Uterus (tissue), 4 donors: ENCODE data around the gene S100A11. TPM values are rescaled to one million over a fixed set of nuclear protein-coding genes. Genes with fewer than 3 reads are reported as not detected.
"Not testable (repeated sequence)": the region's sequence is repeated elsewhere in the genome, so short reads cannot be mapped to it uniquely, and the experiment has no call there.

Experiments used
- DNase-seq, 2 donors: peaks; one replicate each; pipeline ENCODE4 v3.0.0-alpha.2; 2019 to 2020
- H3K27ac ChIP-seq, 2 donors: fragments of 200-600 bp; sonication (generic); 1 replicate in 1 of 2; 2 replicates in 1 of 2; pipeline ENCODE4 v1.5.1; 2016 to 2018
- H3K27me3 ChIP-seq, 2 donors: fragments of 200-600 bp; sonication (generic); one replicate each; pipeline ENCODE4 v1.5.1; 2018 to 2019; ENCODE audit warnings: control low read depth in 1 of 2
- H3K36me3 ChIP-seq, 2 donors: fragments of 200-600 bp; sonication (generic); one replicate each; pipeline ENCODE4 v1.5.1; 2019; ENCODE audit warnings: control low read depth in 1 of 2
- H3K4me1 ChIP-seq, 2 donors: fragments of 200-600 bp; sonication (generic); one replicate each; pipeline ENCODE4 v1.5.1; 2018 to 2019; ENCODE audit warnings: control low read depth in 1 of 2
- H3K4me3 ChIP-seq, 2 donors: fragments of 200-600 bp; sonication (generic); 1 replicate in 1 of 2; 2 replicates in 1 of 2; pipeline ENCODE4 v1.5.1; 2018 to 2019; ENCODE audit warnings: mild to moderate bottlenecking in 1 of 2
- H3K9me3 ChIP-seq, 2 donors: fragments of 200-600 bp; sonication (generic); one replicate each; pipeline ENCODE4 v1.5.1; 2019; ENCODE audit warnings: control low read depth in 1 of 2
- CTCF ChIP-seq, 4 experiments: fragments of 200-600 bp in 2 of 4; fragments of 450-650 bp in 2 of 4; sonication (generic) in 2 of 4; IDR thresholded peaks; one replicate each; pipeline ENCODE4 v1.5.1; 2016 to 2019; ENCODE audit warnings: antibody characterized with exemption in 4 of 4, mild to moderate bottlenecking in 2 of 4, moderate library complexity in 1 of 4
- POLR2A ChIP-seq, 2 donors: fragments of 450-650 bp; IDR thresholded peaks; one replicate each; pipeline ENCODE4 v1.6.1; 2016; ENCODE audit warnings: antibody characterized with exemption in 2 of 2, mild to moderate bottlenecking in 1 of 2, moderate library complexity in 1 of 2
- intact Hi-C: fragments of 100-400 bp; cut with DNase I; formaldehyde crosslinking; loops from one replicate; pipeline ENCODE4 v1.15.1; 2023; ENCODE audit warnings: low total_unique reads
- total RNA-seq, 4 donors: library from RNA; depleted of rRNA in 3 of 4; stranded (reverse); fragments of >200 nt in 3 of 4; gene quantifications; one replicate each; pipeline versions ENCODE4 v1.1.0 to v1.2.4, GENCODE V29; 2014 to 2023
- donor health status: DM: yes; HTN: yes; CAD: no.

The S100A11 gene
- 100 to 1,000 TPM in 3 of 4 donors, 10 to 100 TPM in 1; 14.9 to 321 (median 146) TPM for total RNA-seq

- Histone ChIP-seq H3K9me3 (no peaks in the 10 kb centered on the region), H3K27ac (peak within 1 kb of the TSS; percentile 90 to 91), H3K27me3 (no peaks in the 10 kb centered on the region), H3K36me3 (no peaks in the 10 kb centered on the region), H3K4me3 (peak within 1 kb of the TSS; percentile 50 to 63), H3K4me1 (peaks cover 0 to 5% of the 10 kb centered on the region in 2 donors)
- peak; percentile 88 to 91 for DNase-seq
- peak; percentile 85 to 93 for TF ChIP-seq POLR2A (IDR thresholded peaks at IDR 0.05)
- TF ChIP-seq CTCF (IDR thresholded peaks at IDR 0.05) = peak in 2 of 4 experiments; percentile 2 to 7
- intact Hi-C loops = no loop called here
Measured at GRCh38 chr1:152036267-152037216, at the start of gene S100A11. Gene S100A11, minus strand, starts transcription at chr1:152037004. Its CDS starts 89 bp downstream, at chr1:152036915.

GRCh38 chr1:152084853-152085252 lies 48.0 kb upstream of the S100A11 start:
- intact Hi-C loops = no loop called here
- Histone ChIP-seq H3K9me3 (no peaks in the 10 kb centered on the region), H3K27me3 (no peaks in the 10 kb centered on the region), H3K27ac (no peak overlapping the region), H3K4me3 (no peak overlapping the region), H3K36me3 (no peaks in the 10 kb centered on the region), H3K4me1 (no peaks in the 10 kb centered on the region)
- TF ChIP-seq POLR2A (IDR thresholded peaks at IDR 0.05) (no peak), CTCF (IDR thresholded peaks at IDR 0.05) (no peak)
- DNase-seq = no peak

- H3K36me3 ChIP-seq, H3K4me3 ChIP-seq, H3K27me3 ChIP-seq, intact Hi-C loops, H3K27ac ChIP-seq, H3K4me1 ChIP-seq, H3K9me3 ChIP-seq, DNase-seq: not testable (repeated sequence)
Measured at GRCh38 chr1:152081026-152081425, 44.2 kb upstream of the S100A11 start.

DNA sequence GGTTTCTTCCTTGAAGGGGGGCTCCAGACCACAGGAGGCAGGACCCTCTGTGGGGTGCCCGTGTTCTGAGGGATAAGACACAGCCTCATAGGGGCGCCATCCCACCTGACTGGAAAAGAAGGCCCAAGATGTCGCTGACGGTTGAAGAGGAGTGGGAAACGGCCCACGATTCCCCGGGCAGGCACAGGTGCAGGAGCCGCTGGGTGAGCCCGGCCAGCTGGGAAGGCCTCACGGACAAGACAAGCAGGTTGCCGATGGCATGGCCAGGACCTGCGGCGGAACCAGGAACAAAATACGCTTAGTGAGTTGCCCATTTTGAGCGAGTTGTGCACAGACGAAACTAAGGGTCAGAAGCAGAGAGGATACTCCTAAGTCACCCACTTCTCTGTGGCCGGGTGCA lies 43.7 kb upstream of the S100A11 start:
- H3K27ac ChIP-seq, DNase-seq, H3K4me3 ChIP-seq, H3K9me3 ChIP-seq, H3K27me3 ChIP-seq, H3K36me3 ChIP-seq, intact Hi-C loops, H3K4me1 ChIP-seq: not testable (repeated sequence)

- no peaks in the 10 kb centered on the region for H3K36me3 ChIP-seq
- H3K9me3 ChIP-seq = no peaks in the 10 kb centered on the region
- no peak overlapping the region for H3K4me3 ChIP-seq
- intact Hi-C loops = no loop called here
- H3K27me3 ChIP-seq = no peaks in the 10 kb centered on the region
- H3K4me1 ChIP-seq = no peaks in the 10 kb centered on the region
- TF ChIP-seq POLR2A (IDR thresholded peaks at IDR 0.05) (no peak), CTCF (IDR thresholded peaks at IDR 0.05) (no peak)
- DNase-seq = no peak
- H3K27ac ChIP-seq = no peak overlapping the region
Measured at GRCh38 chr1:152078831-152079441, 42.1 kb upstream of the S100A11 start.

DNA sequence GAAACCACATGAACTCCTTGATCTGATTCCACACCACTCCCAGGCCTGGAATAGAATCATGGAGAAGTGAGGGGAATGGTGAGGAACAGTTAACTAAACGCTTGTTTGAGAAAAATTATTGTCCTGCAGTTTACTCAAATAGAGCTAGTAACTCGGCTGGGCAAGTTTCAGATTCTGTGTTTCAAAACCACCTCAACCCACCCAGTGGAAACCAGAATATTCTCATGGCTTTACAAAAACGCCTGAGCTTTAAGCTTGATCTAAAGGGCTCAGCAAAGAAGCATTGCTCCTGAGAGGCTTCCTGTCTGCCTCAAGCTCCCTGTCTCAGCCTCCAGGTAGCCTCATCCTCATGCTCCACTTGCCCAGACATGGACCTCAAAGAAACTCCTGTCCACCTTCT lies 35.5 kb upstream of the S100A11 start:
- Histone ChIP-seq H3K9me3 (no peaks in the 10 kb centered on the region), H3K36me3 (no peaks in the 10 kb centered on the region), H3K27ac (no peak overlapping the region), H3K4me3 (no peak overlapping the region), H3K27me3 (no peaks in the 10 kb centered on the region), H3K4me1 (no peaks in the 10 kb centered on the region)
- no peak for DNase-seq
- intact Hi-C loops = no loop called here
- TF ChIP-seq CTCF (IDR thresholded peaks at IDR 0.05) (no peak), POLR2A (IDR thresholded peaks at IDR 0.05) (no peak)
